ENCODE data around the gene FAH. TPM values are rescaled to one million over a fixed set of nuclear protein-coding genes. Genes with fewer than 3 reads are reported as not detected.

FAH gene
- total and polyA plus RNA-seq, 9 of the 15 experiments (the other 6 are each of a cell fraction or from before 2014, with no cell fraction given) = 66.8 to 310 (median 103) TPM

GRCh38 chr15:80152896-80153876, at the start of gene FAH (continued):
- TF ChIP-seq ESRRA (IDR thresholded peaks at IDR 0.05; ENCODE audit: borderline replicate concordance, low read depth) (peak; percentile 68; the same call in 1 of the 2 replicates), POLR3G (IDR thresholded peaks at IDR 0.05; ENCODE audit: extremely low read depth, insufficient read length, insufficient replicate concordance) (no peak), STAG1 (CRISPR knock-in tag; IDR thresholded peaks at IDR 0.05; ENCODE audit: borderline replicate concordance) (no peak), TFAP4 (CRISPR knock-in tag; IDR thresholded peaks at IDR 0.05; ENCODE audit: borderline replicate concordance) (peak; percentile 53; the same call in 1 of the 2 replicates), E2F1 (CRISPR knock-in tag; IDR thresholded peaks at IDR 0.05) (peak; percentile 60; the same call in 1 of the 2 replicates), RBBP5 (IDR thresholded peaks at IDR 0.05; ENCODE audit: borderline replicate concordance, insufficient read depth, low read length, poor library complexity, severe bottlenecking) (peak; percentile 48), E2F6 (IDR thresholded peaks at IDR 0.05; ENCODE audit: borderline replicate concordance in 1 of 2, extremely low read depth in 1 of 2, insufficient read depth in 1 of 2, insufficient read length in 1 of 2, low read depth in 1 of 2, low read length in 1 of 2, poor library complexity in 1 of 2, severe bottlenecking in 1 of 2) (peak in 1 of 2 experiments; percentile 26), SAP30 (IDR thresholded peaks at IDR 0.05; ENCODE audit: borderline replicate concordance, insufficient read depth, low read depth, low read length, poor library complexity, severe bottlenecking) (peak; percentile 15), MYC (IDR thresholded peaks at IDR 0.05; ENCODE audit: low read depth, low read length) (no peak), MYC (CRISPR knock-in tag; IDR thresholded peaks at IDR 0.05; ENCODE audit: borderline replicate concordance, low read depth) (peak; percentile 28; the same call in 1 of the 2 replicates), ETV1 (tag; conservative IDR thresholded peaks at IDR 0.05; ENCODE audit: low read depth) (peak; percentile 44), POLR2AphosphoS5 (IDR thresholded peaks at IDR 0.05; ENCODE audit: control insufficient read depth, insufficient read depth, low read depth, low read length) (0 out of 2 replicates have a peak, but pooled peaks have one; percentile 23), ETS1 (conservative IDR thresholded peaks at IDR 0.05; ENCODE audit: control insufficient read depth, low read depth, low read length) (peak; percentile 55; the same call in 1 of the 2 replicates), ZBTB7A (IDR thresholded peaks at IDR 0.05; ENCODE audit: borderline replicate concordance, control insufficient read depth, low read depth, low read length) (peak; percentile 60; the same call in 1 of the 2 replicates), THAP12 (CRISPR knock-in tag; IDR thresholded peaks at IDR 0.05) (0 out of 2 replicates have a peak, but pooled peaks have one; percentile 59), BHLHE40 (IDR thresholded peaks at IDR 0.05; ENCODE audit: low read length) (peak; percentile 60)

Measured in K562 (cell line).